PFSK-1 (cell line): Measurements from ENCODE around the gene MAP7.

Source experiments
- FOXP2 ChIP-seq: optimal IDR thresholded peaks from 2 replicates; pipeline ENCODE3; 2011; ENCODE audit warnings: borderline replicate concordance, control low read depth, inconsistent platforms; ENCODE audit not compliant: insufficient read depth; ENCODE audit errors: extremely low read length, extremely low read depth
- POLR2AphosphoS5 ChIP-seq: IDR thresholded peaks from 2 replicates; pipeline ENCODE4 v1.6.1; 2012; ENCODE audit warnings: low read depth, mild to moderate bottlenecking, control low read depth, low read length, moderate library complexity
- REST ChIP-seq, 2 experiments: IDR thresholded peaks; 2 replicates each; pipeline versions ENCODE4 v1.6.1 to v1.8.0; 2011 to 2012; ENCODE audit warnings: low read depth in 2 of 2, low read length in 2 of 2, control low read depth in 1 of 2, inconsistent platforms in 1 of 2, mild to moderate bottlenecking in 1 of 2, moderate library complexity in 1 of 2; ENCODE audit not compliant: insufficient read depth in 1 of 2
- SIN3A ChIP-seq: IDR thresholded peaks from 2 replicates; pipeline ENCODE4 v1.6.1; 2012; ENCODE audit warnings: mild to moderate bottlenecking, low read length, moderate library complexity, borderline replicate concordance; ENCODE audit not compliant: insufficient read depth
- TAF1 ChIP-seq: IDR thresholded peaks from 2 replicates; pipeline ENCODE4 v1.6.1; 2012; ENCODE audit warnings: low read length, control low read depth, borderline replicate concordance; ENCODE audit not compliant: insufficient read depth

GRCh38 chr6:136546331-136546730 lies 3.9 kb downstream of the MAP7 start:
- no peak for TF ChIP-seq POLR2AphosphoS5
- no peak for TF ChIP-seq SIN3A
- no peak for TF ChIP-seq FOXP2
- TF ChIP-seq REST (IDR thresholded peaks at IDR 0.05; ENCODE audit: insufficient read depth in 1 of 2, low read depth in 2 of 2, low read length in 2 of 2), result no peak
- TF ChIP-seq TAF1, result no peak
